GM12864 (cell line): ENCODE data around the gene RHOF.

ENCODE experiments used
- DNase-seq: peaks from one replicate; pipeline ENCODE4 v3.0.0-alpha.2; 2011; ENCODE audit warnings: low read depth
- H3K4me3 ChIP-seq: 2 replicates; pipeline ENCODE4 v1.5.1; 2011; ENCODE audit warnings: mild to moderate bottlenecking, low read depth, low read length, control low read depth
- TF ChIP-seq, protein P1 (sequence below): IDR thresholded peaks from 2 replicates; pipeline ENCODE4 v1.5.1; 2011; ENCODE audit warnings: low read depth, mild to moderate bottlenecking, moderate library complexity, low read length, control low read depth, inconsistent platforms; ENCODE audit errors: missing control alignments

The RHOF gene

GRCh38 chr12:121826318-121827150 is 33.0 kb upstream of the RHOF start:
- TF ChIP-seq, protein P1, sequence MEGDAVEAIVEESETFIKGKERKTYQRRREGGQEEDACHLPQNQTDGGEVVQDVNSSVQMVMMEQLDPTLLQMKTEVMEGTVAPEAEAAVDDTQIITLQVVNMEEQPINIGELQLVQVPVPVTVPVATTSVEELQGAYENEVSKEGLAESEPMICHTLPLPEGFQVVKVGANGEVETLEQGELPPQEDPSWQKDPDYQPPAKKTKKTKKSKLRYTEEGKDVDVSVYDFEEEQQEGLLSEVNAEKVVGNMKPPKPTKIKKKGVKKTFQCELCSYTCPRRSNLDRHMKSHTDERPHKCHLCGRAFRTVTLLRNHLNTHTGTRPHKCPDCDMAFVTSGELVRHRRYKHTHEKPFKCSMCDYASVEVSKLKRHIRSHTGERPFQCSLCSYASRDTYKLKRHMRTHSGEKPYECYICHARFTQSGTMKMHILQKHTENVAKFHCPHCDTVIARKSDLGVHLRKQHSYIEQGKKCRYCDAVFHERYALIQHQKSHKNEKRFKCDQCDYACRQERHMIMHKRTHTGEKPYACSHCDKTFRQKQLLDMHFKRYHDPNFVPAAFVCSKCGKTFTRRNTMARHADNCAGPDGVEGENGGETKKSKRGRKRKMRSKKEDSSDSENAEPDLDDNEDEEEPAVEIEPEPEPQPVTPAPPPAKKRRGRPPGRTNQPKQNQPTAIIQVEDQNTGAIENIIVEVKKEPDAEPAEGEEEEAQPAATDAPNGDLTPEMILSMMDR = no peak
- no peak overlapping the region for H3K4me3 ChIP-seq
- DNase-seq = no peak

GRCh38 chr12:121825041-121825523 is 31.6 kb upstream of the RHOF start:
- no peak overlapping the region for H3K4me3 ChIP-seq
- TF ChIP-seq, protein P1 = no peak
- no peak for DNase-seq

DNA sequence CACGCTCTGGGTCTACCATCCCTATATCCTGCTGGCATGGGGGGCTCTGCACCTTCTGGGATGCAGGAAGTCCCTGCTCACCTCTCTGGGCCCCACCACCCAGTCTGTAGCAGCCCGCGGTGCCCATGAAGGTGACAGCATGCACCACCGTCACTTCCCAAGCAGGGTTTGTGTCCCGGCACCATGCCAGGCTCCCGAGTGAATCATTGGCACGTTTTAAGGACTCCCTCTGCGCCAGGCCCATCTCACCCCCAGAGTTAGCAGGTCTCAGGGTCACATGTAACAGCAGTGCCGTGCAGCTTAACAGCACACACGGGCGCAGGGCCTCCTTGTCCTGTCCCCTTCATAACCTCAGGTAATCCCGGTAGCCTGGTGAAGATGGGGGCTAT is 30.2 kb upstream of the RHOF start:
- TF ChIP-seq, protein P1 = no peak
- DNase-seq = no peak
- no peak overlapping the region for H3K4me3 ChIP-seq

GRCh38 chr12:121823101-121823726 is 29.7 kb upstream of the RHOF start:
- no peak overlapping the region for H3K4me3 ChIP-seq
- no peak for DNase-seq
- TF ChIP-seq, protein P1 = no peak

DNA sequence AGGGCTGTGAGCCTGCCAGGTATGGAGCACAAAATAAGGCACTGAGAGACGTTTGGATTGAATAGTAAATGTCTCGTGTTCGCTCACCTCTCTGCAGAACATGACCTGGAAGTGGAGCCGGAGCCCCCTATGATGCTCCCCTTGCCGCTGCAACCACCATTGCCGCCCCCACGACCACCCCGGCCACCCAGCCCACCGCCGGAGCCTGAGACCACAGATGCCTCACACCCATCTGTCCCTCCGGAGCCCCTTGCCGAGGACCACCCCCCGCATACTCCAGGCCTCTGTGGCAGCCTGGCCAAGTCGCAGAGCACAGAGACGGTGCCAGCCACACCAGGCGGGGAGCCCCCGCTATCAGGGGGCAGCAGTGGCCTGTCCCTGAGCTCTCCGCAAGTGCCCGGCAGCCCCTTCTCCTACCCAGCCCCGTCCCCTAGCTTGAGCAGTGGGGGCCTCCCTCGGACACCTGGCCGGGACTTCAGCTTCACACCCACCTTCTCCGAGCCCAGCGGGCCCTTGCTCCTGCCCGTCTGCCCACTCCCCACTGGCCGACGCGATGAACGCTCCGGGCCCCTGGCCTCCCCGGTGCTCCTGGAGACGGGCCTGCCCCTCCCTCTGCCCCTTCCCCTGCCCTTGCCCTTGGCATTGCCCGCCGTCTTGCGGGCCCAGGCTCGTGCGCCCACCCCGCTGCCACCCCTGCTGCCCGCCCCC is 29.1 kb upstream of the RHOF start:
- DNase-seq = no peak
- H3K4me3 ChIP-seq = no peak overlapping the region
- TF ChIP-seq, protein P1 = no peak

DNA sequence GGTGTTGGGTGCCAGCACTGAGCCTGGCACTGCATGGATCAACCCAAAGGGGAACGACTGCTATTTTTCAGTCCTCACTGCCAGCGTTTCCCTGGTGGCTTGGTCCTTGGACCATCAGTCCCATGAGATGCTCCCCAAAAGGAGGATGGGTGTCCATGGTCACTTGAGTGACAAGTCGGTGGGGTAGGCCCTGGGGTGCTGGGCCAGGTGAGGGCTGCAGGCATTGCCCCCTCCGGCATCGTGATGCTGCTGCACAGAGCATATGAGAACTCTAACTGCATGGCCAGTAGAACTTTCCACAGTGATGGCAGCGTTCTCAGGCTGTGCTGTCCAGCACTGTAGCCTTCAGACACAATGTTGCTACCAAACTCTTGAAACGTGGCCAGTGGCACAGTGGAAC is 26.6 kb upstream of the RHOF start:
- no peak overlapping the region for H3K4me3 ChIP-seq
- TF ChIP-seq, protein P1 = no peak
- no peak for DNase-seq
